ENCODE measurements around the gene NTN4.

Gene NTN4

DNA sequence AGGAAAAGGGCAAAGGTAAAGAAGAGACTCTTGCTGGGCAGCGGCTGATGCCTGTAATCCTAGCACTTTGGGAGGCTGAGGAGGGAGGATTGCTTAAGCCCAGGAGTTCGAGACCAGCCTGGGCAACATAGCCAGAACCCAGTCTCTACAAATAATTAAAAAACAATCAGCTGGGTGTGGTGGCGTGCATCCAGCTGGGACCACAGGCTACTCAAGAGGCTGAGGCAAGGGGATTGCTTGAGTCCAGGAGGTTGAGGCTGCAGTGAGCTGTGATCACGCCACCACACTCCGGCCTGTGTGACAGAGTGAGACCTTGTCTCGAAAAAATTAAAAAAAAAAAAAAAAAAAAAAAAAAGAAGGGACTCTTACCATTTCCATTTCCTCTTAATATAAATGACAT, 138.9 kb downstream of the NTN4 start:
- no peak for DNase-seq

DNA sequence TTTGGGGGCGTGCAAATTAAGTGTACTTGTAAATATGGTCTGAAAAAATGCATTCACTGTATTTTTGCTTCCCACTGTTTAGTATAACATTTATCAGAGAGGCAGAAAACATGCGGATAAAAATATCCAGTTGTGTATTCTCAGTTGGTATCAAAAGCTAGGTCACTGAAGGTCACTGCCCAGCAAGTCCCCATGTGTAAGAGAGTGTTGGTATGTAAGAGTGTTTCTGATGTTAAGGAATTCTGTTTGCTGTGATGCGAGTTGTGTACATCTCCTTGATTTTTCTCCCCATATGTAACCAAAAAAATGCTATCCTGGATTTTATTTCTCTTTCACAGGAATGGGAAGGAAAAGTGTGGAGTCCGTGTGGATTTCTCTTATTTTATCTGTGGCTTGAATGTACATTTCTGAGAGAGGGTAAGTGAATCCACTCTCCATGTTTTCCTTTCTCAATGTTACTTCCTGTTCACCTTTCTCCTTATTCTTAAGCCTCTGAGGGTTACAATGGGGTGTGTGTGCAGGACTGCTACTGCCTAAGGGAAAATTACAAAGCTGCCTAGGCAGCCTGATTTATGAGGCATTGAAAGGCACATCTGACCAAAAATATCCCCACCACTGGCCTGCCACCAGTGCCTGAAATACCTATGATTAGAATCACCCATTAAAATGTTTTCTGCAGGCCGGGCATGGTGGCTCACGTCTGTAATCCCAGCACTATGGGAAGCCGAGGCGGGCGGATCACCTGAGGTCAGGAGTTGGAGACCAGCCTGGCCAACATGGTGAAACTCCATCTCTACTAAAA, 141.4 kb downstream of the NTN4 start:
- DNase-seq = peak; percentile 23

DNA sequence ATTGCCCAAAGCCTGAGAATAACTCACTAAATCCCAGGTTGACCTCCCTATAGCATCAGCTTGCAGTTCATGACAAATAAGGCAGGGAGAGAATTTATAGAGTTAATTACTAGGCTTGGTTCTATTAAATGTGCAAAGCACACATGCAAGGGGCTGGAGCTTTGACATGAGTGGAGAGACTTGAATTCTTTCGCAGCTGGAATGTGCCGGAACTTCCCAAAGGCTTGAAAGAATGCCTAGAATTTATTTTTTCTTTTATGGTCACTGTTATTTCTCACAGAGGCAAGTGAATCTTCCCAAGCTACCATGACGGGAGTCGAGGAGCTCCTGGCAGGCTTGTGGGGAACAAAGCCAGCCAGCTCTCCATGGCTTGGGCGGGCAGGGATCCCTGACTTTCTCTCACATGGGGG, 143.8 kb downstream of the NTN4 start:
- no peak for DNase-seq

DNA sequence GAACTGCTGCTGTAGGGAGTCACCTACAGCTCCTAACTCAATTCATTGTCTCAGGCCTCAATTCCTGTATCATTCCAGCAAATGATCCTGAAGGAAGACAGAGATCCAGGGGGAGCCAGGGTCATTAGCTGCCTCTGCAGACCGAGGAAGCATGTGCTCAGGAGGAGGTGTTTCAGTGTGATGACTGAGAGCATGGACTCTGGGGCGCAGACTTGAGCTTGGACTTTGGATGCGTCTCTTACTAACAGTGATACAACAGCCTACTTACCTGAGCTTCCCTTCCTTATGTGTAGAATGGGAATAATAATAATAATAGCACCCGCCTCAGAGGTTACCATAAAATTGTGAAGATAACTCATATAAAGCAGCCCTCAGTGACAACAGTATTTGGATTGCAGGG, 147.3 kb downstream of the NTN4 start:
- DNase-seq = no peak

DNA sequence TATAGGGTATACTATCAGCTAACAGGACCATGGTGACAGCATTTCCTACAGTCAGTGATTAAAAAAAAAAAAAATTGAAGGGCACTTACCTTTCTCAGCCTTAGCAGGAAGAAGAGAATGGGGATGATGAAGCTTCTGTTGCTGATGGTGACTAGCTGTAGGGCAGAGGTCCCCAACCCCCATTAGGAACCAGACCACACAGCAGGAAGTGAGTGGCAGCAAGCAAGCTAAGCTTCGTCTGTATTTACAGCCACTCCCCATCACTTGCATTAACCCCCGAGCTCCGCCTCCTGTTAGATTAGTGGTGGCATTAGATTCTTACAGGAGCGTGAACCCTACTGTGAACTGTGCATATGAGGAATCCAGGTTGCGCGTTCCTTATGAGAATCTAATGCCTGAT, 148.0 kb downstream of the NTN4 start:
- DNase-seq = no peak

DNA sequence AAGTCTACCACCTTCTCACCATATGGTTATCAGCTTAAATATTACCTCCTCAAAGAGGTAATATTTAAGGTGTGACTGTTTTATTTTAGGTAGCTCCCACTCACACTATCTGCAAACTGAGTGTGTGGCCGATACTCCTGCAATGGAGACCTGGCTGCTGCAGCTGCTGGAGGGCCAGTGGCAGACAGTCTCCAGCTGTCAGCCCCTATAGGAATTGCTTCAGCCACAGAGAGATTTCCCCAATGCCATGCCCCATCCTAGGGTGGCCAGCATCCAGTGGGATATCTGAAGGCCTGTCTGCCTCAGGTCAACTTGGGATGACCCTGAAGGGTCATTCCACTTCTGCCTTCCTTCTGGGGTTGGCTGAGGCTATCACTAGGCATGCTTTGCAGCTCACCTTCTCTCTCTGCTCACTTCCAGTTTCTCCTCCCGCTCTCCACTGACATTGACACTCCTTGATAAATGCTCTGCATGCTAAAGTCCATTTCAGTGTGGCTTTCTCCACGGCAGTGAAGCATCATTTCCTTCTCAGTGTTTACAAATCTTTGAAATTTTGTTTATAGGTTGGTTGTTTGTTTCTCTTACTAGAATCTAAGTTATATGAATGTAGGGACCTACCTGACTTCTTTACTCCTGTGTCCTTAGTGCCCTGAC, 149.1 kb downstream of the NTN4 start:
- no peak for DNase-seq

DNA sequence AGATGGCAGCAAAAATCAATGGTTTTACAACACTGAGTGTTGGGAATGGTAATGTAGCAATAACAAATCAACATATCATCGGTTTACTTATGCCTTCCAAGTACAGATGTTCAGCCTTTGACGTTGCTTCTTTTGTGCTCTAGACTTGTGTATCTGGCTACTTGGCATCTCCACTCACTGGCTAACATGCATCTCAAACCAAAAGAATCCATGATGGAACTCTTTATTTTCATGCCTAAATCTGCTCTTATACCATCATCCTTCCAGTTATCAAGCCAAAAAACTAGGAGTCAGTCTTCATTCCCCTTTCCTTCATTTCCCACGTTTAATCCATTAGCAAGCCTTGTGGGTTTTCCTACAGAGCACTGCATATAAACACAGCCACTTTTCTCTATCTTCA, 150.0 kb downstream of the NTN4 start:
- no peak for DNase-seq

DNA sequence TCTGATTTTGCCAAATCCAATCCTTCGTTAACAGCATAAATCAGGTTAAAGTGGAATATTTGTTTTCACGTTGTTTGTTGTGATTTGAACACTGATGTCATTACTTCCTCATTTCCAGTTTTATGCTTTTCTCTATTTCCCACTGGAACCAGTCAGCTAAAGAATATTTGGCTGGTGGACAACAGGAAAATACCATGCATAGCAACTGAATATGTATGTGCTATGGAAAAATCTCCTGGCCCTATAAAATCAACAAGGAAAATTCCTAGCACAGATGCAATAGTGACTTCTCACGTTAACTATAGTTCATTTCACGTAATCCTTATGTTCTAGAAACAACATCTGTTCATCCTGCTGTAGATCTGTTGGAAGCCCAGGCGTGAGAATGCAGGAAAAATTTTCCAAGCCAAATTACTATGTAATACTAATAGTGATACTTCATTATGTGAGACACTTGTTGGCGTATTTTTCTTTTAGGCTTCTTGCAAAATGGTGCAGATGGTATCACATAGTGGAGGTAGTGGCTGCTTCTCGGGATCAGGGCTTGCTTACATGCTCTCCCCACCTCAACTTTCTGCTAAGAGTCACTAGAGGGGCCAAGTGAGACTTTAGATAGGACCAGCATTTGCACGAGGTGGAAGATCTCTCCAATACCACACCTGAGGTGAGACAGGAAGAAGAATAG, 153.0 kb downstream of the NTN4 start:
- DNase-seq = no peak

DNA sequence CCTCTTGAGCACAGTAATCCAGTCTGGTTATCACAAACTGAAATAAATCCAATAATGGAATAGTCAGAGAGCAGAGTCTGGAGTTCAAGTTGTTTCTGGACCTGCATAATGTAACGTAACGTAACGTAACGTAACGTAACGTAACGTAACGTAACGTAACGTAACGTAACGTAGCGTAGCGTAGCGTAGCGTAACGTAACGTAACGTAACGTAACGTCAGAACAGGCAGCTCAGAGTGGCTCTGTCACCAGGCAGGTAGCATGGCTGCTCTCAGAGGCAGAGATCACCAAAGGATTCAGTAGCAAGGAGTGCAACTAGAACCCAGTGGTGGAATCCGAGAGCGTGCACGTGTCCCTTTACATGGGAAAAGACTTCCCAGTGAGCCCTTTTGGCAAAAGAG, 153.6 kb downstream of the NTN4 start:
- DNase-seq = no peak

DNA sequence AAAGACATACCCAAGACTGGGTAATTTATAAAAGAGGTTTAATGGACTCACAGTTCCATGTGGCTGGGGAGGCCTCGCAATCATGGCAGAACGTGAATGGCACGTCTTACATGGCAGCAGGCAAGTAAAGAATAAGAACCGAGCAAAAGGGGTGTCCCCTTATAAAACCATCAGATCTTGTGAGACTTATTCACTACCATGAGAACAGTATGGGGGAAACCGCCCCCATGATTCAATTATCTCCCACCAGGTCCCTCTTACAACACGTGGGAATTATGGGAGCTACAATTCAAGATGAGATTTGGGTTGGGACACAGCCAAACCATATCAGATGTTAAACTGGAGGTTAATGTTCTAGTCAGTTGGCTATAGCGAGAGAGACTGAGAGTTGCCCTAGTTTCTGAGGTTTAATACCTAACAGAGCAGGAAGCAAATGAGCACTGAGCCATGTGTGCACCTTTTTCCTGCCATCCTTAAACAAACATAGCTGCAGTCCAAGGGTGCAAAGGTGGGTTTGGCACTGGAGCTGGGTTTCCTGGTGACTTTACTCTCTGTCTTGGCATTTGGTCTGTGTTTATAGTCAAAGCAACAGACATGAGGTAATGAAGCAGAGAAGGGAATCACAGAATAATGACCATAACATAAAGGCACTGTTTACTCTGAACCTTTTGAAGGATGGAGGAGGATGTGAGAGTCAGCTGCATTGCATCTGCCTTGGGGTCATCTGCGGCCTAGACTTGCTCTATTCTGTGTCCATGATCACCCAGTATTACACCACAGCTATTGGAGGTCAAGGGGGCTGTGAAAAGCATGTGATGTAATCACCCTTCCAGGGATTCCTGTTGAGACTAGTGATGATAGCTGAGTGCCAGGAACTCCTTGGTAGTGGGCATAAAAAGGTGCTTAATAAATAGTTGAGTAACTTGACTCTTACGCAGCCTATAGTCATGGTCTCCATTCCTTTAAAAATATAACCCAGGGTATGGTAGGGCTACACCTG, 155.6 kb downstream of the NTN4 start:
- DNase-seq = peak; percentile 86

DNA sequence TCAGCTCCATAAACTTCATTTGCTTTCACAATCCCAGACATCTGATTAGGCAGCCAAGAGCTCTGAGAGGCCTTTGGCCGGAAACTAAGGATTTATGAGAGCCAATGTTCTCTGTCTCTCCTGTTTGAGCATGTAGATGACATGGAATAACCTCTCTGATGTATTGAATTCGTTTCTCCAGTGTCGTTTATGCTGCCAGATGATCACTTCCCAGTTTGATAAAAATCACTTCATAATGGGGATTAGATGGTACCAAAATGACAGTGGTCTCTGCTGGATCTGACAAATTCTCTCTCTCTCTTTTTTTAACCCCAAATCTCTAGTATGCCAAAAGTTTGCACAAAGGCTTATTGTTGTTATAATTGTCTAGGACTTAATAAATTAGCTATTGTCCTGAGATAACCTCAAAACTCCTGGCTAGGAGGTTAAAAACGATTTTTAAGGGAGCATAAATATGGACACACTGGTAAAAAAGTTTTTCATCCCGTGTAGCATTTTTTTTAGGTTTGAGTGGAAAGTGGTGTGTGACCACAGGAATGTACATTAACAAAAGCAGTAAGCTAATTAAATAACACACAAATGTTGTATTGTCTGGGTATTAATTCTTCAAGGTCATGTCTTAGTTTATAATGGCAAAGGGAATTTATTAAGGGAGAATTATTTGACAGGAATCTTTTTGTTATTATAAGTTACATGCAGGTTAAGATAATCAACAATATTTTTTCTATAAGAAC, 156.7 kb downstream of the NTN4 start:
- no peak for DNase-seq

DNA sequence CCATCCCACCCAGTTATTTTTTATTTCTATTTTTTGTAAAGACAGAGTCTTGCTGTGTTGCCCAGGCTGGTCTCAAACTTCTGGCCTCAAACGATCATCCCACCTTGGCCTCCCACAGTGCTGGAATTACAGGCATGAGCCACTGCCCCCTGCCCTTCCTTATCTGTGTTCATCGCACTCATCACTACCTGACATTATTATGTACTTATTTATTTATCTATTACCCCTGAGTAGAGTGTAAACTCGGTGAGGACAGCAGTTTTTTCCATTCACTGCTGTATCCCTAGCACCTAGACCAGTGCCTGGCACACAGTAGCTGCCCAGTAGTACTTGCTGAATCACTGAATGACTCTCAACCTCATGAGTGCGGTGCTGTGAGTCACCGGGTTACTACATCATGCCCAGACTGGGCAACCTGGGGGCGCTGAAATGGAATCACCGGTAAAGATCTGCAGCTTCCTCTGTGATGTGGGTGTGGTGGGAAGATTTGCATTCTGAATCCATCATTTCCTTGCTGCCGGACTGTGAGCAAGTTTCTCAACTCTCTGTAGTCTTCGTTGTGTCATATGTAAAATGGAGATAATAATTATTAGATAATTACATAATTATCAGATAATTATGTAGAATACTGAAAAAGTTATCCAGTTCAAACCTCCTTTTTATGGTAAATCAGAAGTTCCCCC, 157.4 kb downstream of the NTN4 start:
- peak; percentile 53 for DNase-seq

DNA sequence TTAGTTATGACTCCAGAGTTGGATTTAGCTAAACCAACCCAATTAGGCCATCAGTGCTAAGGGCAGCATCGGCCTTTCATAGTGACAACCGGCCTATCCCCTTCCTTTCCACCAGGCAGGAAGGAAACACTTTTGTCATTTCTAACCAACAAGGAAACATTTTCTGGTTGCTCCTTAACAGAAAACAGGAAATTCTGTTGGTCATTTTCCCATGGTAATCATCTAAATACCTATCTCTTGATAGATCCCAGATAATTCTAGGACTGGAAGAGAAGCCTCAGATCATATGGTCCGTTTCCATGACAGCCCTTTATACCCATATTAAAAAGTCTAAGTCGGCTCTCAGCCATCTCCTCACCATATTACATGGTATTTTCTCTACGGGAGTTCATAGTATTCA, 160.1 kb downstream of the NTN4 start:
- no peak for DNase-seq

DNA sequence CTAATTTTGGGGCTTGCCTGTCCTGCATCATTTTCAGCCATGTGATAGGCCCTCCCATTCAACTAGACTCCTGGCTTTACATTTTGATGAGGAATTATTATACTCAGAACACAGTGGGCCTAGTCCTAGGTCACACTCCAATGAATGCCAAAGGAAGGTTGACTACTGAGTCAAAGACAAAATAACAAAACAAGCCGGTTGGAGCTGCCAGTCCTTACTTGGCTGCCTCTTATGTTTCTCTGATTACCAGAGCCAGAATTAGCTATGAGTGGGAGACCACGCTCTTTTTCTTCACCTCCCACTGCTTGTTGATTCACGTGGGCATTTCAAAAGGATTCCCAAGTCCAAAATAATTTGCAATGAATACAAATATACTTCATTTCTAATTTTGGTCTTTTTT, 161.2 kb downstream of the NTN4 start:
- DNase-seq = no peak

DNA sequence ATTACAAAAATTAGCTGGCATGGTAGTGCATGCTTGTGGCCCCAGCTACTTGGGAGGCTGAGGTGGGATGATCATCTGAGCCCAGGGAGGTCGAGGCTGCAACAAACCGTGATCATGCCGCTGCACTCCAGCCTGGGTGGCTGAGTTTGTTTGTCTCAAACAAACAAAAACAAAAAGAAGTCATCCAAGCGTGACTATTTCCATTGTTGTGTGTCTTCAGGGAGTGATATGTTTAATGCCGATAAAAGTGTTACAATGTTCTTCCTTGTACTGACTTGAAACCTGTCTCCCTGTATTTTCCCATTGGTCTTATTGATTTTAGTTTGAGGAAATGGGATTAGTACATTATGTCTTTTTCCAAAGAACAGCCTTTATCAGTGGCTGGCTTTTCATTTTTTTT, 163.7 kb downstream of the NTN4 start:
- DNase-seq = peak; percentile 89

DNA sequence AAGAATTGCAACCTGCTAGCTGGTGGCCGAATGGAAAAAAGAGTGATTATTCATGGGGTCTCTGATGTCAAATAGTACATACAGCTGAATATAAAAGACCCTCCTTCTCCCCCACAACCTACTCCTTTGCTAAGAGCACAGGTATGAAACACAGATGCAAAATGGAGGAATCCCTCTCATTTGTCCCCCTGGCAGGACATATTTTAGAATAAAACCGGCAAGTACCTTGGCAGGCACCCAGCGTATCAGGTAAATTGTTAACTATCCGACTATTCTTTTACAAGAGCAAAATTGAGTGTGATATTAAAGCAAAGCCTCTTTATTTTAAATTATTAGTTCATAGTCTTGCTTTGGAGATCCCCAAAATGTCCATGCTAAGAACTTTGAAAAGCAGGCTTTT, 165.6 kb downstream of the NTN4 start:
- no peak for DNase-seq

DNA sequence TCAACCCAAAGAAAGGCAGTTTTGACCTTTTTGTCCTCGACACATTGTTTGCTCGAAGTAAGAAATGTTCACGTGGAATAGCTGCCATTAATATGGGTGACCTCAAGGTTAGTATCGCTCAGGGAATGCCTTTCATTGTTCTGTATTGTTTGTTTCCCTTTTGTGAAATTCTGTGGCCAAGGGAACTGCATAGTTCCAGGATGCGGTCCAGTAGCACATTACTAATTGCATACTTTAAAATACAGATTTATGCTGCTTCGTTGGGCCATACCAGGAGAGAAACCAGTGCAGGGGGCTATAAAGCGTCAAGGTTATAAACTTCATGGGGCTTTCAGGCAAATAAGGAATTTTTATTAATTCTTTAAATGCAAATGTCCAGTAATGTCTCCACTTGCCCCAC, 166.0 kb downstream of the NTN4 start:
- no peak for DNase-seq

DNA sequence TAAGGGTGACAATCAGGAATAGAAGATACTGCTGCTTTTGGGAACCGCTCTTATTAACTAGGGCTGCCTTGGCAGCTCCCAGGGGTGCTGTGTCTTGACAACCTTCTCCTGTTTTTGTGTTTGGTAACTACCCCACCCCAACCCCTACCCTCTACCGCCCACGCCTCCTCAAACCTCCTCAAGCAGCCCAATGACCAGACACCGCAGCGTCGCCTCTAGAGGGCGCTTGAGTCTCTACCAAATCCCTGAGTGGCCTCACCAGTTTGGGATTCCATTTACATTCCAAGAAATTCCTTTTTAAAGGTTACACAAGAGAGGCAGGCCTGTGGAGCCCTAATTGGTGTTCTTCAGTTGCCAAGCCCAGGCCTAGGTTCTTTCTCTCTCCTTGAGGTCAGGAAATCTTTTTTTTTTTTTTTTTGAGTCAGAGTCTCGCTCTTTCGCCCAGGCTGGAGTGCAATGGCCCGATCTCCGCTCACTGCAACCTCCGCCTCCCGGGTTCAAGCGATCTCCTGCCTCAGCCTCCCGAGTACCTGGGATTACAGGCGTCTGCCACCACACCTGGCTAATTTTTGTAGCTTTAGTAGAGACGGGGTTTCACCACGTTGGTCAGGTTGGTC, 166.9 kb downstream of the NTN4 start:
- peak; percentile 79 for DNase-seq

DNA sequence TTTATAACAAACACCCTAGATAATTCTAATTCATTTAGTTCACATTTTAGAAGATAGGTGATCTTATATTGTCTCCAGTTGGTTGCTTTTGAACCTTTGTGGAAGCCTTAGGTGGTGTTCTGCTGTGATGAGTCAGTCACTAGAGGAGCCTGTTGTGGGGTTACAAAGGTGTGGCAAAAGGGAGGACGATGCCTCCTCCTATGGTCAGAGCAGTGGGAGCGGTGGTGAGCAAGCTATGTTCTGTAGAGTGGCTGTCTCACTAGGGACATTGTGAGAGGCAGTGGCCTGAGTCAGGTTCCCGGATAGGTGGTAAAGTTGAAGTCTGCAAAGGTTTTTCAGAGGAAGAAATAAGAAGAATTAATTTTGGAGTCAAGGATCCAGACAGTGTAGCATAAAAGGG, 167.7 kb downstream of the NTN4 start:
- no peak for DNase-seq

DNA sequence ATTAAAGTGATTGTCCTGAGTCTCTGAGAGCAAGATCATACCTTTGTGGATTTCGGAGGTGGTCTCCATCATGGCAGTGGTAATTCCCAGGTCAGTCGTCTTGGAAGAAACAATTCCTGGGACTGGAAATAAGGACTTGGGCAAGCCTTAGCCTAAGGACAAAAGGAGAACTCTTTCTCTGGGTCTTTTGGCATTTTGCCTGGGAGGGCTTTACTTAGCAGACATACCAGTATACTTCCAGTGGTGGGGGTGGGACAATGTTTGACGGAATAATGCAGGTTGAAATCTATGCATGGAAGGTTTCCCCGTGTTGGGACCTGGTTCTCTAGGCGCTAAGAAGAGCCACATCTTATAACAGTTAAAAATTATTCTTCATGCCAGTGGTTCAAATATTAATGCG, 168.8 kb downstream of the NTN4 start:
- DNase-seq = no peak

DNA sequence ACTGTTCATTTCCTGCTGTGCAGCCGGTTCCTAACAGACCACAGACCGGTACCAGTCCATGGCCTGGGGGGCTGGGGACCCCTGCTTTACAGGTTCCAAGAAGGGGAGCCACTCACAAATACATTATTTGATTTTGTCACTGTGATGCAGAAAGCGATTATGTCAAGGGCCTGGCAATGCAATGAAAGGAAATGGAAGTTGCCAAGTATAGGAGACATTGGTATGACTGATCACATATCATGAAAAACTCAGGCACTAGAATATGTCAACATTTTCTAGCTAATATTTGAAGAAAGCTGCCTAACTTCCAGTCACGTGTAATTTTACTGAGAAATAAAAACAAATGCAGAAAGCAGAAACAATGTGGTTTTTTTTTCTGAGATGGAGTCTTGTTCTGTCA, 170.4 kb downstream of the NTN4 start:
- DNase-seq = no peak
